AG09309 (cell line): ENCODE measurements around the gene NUDT14.

Experiments used
- DNase-seq: peaks from one replicate; pipeline ENCODE4 v3.0.0-alpha.2; 2010; ENCODE audit warnings: low read depth
- H3K4me3 ChIP-seq: 2 replicates; pipeline ENCODE4 v1.5.1; 2011; ENCODE audit warnings: mild to moderate bottlenecking, low read depth, low read length, moderate library complexity; ENCODE audit not compliant: control insufficient read depth
- CTCF ChIP-seq: IDR thresholded peaks from 2 replicates; pipeline ENCODE4 v1.5.1; 2011; ENCODE audit warnings: mild to moderate bottlenecking, low read depth, low read length, inconsistent platforms; ENCODE audit not compliant: insufficient read depth, control insufficient read depth; ENCODE audit errors: missing control alignments

The NUDT14 gene

DNA sequence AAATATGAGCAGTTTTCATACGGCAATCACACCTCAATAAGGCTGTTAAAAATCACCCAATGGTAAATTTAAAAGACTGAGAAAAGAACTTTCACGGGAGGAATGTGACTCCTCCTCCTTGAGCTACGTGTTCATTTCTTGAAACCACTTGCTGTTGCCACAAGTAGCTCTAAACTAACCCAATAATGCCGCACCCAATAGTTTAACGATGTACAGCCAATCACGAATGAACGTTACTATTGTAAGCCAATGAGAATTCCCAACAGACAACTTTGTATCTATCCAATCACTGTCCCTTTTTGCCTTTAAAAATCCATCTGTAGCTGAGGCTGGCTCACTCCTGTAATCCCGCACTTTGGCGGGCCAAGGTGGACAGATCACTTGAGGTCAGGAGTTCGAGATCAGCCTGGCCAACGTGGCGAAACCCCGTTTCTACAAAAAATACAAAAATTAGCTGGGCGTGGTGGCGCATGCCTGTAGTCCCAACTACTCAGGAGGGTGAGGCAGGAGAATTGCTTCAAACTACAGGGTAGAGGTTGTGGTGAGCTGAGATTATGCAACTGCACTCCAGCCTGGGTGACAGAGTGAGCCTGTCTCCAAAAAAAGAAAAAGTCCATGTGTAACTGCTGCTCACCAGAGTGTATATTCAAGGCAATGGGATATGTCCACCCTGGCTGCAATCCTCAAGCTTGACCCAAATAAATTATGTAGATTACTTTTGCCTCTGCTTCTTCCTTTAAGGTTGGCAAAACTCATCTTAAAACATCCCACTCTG is 42.8 kb upstream of the NUDT14 start:
- DNase-seq, result no peak
- no peak for TF ChIP-seq CTCF
- no peak overlapping the region for H3K4me3 ChIP-seq

- TF ChIP-seq CTCF, result no peak
- H3K4me3 ChIP-seq, result no peak overlapping the region
- no peak for DNase-seq
These were observed 42.1 kb upstream of the NUDT14 start for GRCh38 chr14:105223260-105223659.

DNA sequence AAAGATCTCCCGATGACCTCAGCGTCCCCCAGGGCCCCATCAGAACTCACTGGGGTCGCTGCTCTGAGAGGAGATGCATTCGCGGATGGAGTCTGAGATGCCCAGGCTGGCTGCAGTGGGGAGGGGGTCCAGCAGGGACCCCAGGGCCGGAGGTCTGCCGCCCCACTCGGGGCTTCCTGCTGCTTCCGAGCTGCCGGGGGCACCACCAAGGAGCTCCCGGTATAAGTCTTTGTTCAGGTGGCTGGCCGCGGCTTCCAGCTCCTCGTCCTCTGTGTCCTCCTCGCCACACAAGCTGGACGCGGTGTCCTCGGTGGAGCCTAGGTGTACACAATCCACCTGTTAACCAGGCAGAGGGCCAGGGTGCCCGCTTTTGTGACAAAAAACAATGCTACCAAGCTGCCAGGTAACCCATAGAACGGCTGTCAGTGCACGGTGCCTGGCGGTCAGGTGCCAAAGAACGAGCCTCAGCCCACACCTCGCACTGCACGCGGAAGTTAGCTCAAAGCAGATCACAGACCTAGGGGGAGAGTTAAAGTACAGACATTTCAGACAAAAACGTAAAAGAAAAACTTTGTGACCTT is 40.6 kb upstream of the NUDT14 start:
- H3K4me3 ChIP-seq, result no peak overlapping the region
- no peak for DNase-seq
- TF ChIP-seq CTCF, result no peak

DNA sequence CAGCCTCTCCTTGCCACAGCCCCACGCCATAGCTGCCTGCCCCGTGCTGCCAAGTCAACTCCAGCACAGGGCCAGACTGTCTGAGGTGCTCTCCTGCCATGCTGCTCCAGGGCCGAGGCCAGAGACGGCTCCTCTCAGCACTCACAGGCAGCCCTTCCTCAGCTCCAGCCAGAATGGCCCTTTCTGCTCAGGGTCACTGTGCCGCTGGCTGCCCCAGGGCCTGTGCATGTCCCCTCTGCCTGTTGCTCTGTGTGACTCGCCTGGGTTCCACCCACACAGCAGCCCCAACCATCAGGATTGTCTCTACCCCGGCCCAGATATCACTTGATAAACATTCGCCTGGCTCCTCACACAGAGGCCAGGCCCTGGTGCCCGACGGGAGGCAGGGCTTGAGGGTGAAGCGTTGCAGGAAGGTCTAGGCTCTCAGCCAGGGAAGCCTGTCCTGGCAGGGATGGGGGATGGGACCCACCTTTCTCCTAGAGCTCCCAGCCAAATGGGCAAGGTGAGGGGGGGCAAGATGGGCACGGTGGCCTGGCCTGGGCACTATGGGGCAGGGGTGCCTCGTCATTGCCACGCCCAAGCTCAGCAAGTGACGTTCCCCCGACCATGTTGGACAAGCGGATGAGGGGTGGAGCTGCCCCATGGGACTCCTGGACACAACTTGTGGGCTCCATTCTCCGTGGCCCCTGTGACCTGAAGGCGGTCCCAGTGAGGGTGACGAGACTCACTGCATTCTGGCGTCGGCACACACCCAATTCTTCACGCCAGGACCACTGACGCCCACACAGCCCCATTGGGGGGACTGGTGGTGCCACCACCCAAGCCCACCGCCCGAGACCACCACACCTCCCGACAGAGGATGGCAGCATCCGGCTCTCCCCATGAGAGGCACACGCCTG is 39.8 kb upstream of the NUDT14 start:
- TF ChIP-seq CTCF, result no peak
- no peak for DNase-seq
- no peak overlapping the region for H3K4me3 ChIP-seq

DNA sequence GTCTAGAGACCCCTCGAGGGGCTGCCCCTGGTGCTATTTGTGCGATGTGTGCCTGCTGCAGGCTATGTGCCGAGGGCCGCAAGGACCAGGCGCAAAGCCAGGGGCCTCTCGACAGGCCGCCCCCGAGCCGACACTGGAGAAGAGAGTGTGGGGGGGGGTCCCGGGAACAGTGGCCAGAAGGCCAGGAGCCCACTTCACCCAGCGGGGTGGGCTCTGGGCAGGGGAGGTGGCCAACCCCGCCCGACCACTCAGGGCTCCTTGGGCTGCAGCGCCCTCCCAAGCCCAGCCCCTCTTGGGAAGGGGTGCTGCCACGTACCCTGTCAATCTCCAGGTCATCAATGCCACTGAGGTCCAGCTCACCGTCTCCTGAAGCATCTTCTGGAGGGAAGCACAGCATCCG is 38.6 kb upstream of the NUDT14 start:
- H3K4me3 ChIP-seq, result no peak overlapping the region
- no peak for DNase-seq

More for the DNA sequence above, 38.6 kb upstream of the NUDT14 start:
- no peak for TF ChIP-seq CTCF
